ENCODE measurements around the gene LGR6. TPM values are rescaled to one million over a fixed set of nuclear protein-coding genes. Genes with fewer than 3 reads are reported as not detected.
A peak's percentile ranks its signal among the peaks of the same experiment; 100 is the strongest.

The LGR6 gene
- polyA plus RNA-seq, 3 donors, result not detected

DNA sequence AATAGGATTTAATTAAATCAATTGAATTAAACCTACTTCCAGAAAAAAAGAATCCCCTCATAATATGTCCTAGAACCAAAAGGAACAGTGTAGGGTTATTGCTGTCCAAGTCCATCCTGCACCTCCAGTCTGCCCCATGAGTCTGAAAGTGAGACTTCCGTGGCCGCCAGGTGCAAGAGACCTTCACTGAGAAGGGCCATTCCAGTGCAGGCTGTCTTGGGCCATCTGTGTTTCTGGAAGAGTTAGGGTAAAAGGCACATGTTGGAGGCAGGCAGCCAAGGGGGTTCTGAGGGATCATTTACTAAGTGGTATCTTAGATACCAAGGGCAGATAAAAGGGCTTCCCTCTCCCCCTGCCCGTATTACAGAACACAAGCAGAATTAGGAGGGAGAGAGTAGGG lies 117.1 kb downstream of the LGR6 start:
- no peaks in the 10 kb centered on the region for H3K9me3 ChIP-seq (replicated peaks in 1 of 2; ENCODE audit: control insufficient read depth in 1 of 2, insufficient read depth in 1 of 2, low read length in 2 of 2)
- no peaks in the 10 kb centered on the region for H3K4me1 Mint-ChIP-seq
- TF ChIP-seq, protein P1, sequence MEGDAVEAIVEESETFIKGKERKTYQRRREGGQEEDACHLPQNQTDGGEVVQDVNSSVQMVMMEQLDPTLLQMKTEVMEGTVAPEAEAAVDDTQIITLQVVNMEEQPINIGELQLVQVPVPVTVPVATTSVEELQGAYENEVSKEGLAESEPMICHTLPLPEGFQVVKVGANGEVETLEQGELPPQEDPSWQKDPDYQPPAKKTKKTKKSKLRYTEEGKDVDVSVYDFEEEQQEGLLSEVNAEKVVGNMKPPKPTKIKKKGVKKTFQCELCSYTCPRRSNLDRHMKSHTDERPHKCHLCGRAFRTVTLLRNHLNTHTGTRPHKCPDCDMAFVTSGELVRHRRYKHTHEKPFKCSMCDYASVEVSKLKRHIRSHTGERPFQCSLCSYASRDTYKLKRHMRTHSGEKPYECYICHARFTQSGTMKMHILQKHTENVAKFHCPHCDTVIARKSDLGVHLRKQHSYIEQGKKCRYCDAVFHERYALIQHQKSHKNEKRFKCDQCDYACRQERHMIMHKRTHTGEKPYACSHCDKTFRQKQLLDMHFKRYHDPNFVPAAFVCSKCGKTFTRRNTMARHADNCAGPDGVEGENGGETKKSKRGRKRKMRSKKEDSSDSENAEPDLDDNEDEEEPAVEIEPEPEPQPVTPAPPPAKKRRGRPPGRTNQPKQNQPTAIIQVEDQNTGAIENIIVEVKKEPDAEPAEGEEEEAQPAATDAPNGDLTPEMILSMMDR (IDR thresholded peaks at IDR 0.05), result no peak
- peaks cover 3 to 9% of the 10 kb centered on the region in 2 donors for H3K27me3 ChIP-seq (ENCODE audit: control insufficient read depth in 2 of 2, insufficient read depth in 2 of 2, low read length in 2 of 2)
- no peak overlapping the region for H3K4me3 Mint-ChIP-seq
- WGBS (ENCODE audit: insufficient coverage), result 95% methylated on average over 2 of the region's 3 CpGs
- no peaks in the 10 kb centered on the region for H3K36me3 Mint-ChIP-seq
- no peak overlapping the region for H3K4me2 ChIP-seq (replicated peaks; ENCODE audit: extremely low read depth, low read length, poor library complexity, severe bottlenecking)
- no peaks in the 10 kb centered on the region for H3K79me2 ChIP-seq (ENCODE audit: insufficient read depth, low read length)
- intact Hi-C loops (cut with micrococcal nuclease), result loop anchor here in 1 of 2 donors (10.0 kb wide), 1 partner anchor 126 kb away; no protein-coding TSS in a partner anchor
- H3K27ac Mint-ChIP-seq, result no peak overlapping the region
- H3K9ac ChIP-seq (ENCODE audit: insufficient read depth, low read length, poor library complexity, severe bottlenecking), result no peak overlapping the region
- peaks cover 12 to 32% (median 19%) of the 10 kb centered on the region in 3 donors for H3K27me3 Mint-ChIP-seq (ENCODE audit: low read depth in 3 of 3)
- no peaks in the 10 kb centered on the region for H3K9me3 Mint-ChIP-seq
- H2AFZ ChIP-seq (ENCODE audit: insufficient read depth, low read depth, low read length, poor library complexity, severe bottlenecking), result no peak overlapping the region
- DNase-seq, result no peak
- no peak overlapping the region for H3K4me3 ChIP-seq (replicated peaks in 1 of 3; ENCODE audit: low read depth in 2 of 3, low read length in 3 of 3)
- H4K20me1 ChIP-seq (ENCODE audit: insufficient read depth, low read length), result no peaks in the 10 kb centered on the region
- H3K27ac ChIP-seq (ENCODE audit: low read depth in 1 of 2, low read length in 2 of 2), result no peak overlapping the region
- H3K4me1 ChIP-seq (ENCODE audit: control insufficient read depth in 1 of 2, insufficient read depth in 2 of 2, low read length in 2 of 2), result no peaks in the 10 kb centered on the region
- H3K36me3 ChIP-seq (replicated peaks in 1 of 2; ENCODE audit: control insufficient read depth in 1 of 2, insufficient read depth in 2 of 2, low read length in 2 of 2), result no peaks in the 10 kb centered on the region

DNA sequence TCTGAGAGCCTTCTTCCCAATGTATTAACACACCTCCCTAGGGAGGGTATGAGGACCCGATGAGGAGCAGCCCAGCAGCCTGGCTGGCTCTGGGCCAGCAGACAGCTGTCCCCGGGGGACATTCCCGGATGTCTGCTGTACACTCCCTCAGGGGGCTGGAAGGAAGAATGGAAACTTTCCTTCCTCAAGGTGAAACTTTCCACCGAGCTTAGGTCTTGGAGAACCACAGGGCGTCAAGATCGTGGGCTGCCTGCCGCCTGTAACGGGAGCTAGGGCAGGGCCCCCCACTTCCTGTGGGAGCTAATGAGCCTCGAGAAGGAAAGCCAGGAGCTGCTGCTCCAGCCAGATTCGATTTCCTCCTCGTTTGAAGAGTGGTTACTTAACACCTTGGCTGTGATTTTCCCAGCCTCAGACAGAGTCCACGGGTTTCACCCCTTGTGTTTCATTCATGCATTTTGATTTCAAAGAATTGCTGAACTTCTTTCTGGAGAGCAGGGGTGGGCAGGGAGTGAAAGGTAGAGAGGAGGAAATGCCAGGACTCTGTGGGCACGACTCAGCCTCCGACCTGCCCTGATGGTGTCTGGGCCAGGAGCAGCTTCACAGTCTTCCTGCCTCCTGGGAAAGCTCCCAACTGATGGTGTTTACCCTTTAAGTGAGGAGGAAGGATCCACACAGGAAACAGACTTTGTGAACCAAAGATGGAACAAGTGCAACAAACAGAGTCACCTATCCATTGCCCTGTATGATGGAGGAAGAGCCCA lies 118.5 kb downstream of the LGR6 start:
- Mint-ChIP-seq H3K9me3 (no peaks in the 10 kb centered on the region), H3K36me3 (no peaks in the 10 kb centered on the region), H3K4me1 (no peaks in the 10 kb centered on the region), H3K27me3 (ENCODE audit: low read depth in 3 of 3) (peaks cover 10 to 37% (median 18%) of the 10 kb centered on the region in 3 donors), H3K4me3 (peak overlapping the region in 1 of 2 donors; percentile 42), H3K27ac (no peak overlapping the region)
- Histone ChIP-seq H3K9ac (ENCODE audit: insufficient read depth, low read length, poor library complexity, severe bottlenecking) (no peak overlapping the region), H2AFZ (ENCODE audit: insufficient read depth, low read depth, low read length, poor library complexity, severe bottlenecking) (no peak overlapping the region), H3K27ac (ENCODE audit: low read depth in 1 of 2, low read length in 2 of 2) (no peak overlapping the region), H3K27me3 (ENCODE audit: control insufficient read depth in 2 of 2, insufficient read depth in 2 of 2, low read length in 2 of 2) (peaks cover 3 to 9% of the 10 kb centered on the region in 2 donors), H3K4me2 (replicated peaks; ENCODE audit: extremely low read depth, low read length, poor library complexity, severe bottlenecking) (no peak overlapping the region), H3K9me3 (replicated peaks in 1 of 2; ENCODE audit: control insufficient read depth in 1 of 2, insufficient read depth in 1 of 2, low read length in 2 of 2) (no peaks in the 10 kb centered on the region), H3K36me3 (replicated peaks in 1 of 2; ENCODE audit: control insufficient read depth in 1 of 2, insufficient read depth in 2 of 2, low read length in 2 of 2) (no peaks in the 10 kb centered on the region), H4K20me1 (ENCODE audit: insufficient read depth, low read length) (no peaks in the 10 kb centered on the region), H3K4me1 (ENCODE audit: control insufficient read depth in 1 of 2, insufficient read depth in 2 of 2, low read length in 2 of 2) (no peaks in the 10 kb centered on the region), H3K4me3 (replicated peaks in 1 of 3; ENCODE audit: low read depth in 2 of 3, low read length in 3 of 3) (no peak overlapping the region), H3K79me2 (ENCODE audit: insufficient read depth, low read length) (no peaks in the 10 kb centered on the region)
- 3% methylated on average over 11 of the region's 14 CpGs for WGBS (ENCODE audit: insufficient coverage)
- TF ChIP-seq, protein P1 (IDR thresholded peaks at IDR 0.05), result no peak
- no peak for DNase-seq
- intact Hi-C loops (cut with micrococcal nuclease), result loop anchor here in 1 of 2 donors (10.0 kb wide), 1 partner anchor 127 kb away; no protein-coding TSS in a partner anchor
